ENCODE results near the gene CPD. TPM values are rescaled to one million over a fixed set of nuclear protein-coding genes. Genes with fewer than 3 reads are reported as not detected.
"Not testable (repeated sequence)": the region's sequence is repeated elsewhere in the genome, so short reads cannot be mapped to it uniquely, and the experiment has no call there.

Gene CPD
- total RNA-seq, 1 donor from 2014 or later, result 72.4 TPM

GRCh38 chr17:30396129-30396528 lies 17.4 kb downstream of the CPD start:
- Mint-ChIP-seq H3K36me3 (ENCODE audit: unreplicated experiment) (peaks cover 13% of the 10 kb centered on the region), H3K4me3 (ENCODE audit: unreplicated experiment) (no peak overlapping the region), H3K4me1 (ENCODE audit: unreplicated experiment) (peaks cover 12% of the 10 kb centered on the region), H3K9me3 (ENCODE audit: unreplicated experiment) (no peaks in the 10 kb centered on the region), H3K27me3 (ENCODE audit: unreplicated experiment) (no peaks in the 10 kb centered on the region), H3K27ac (ENCODE audit: unreplicated experiment) (no peak overlapping the region)
- DNase-seq (ENCODE audit: extremely low spot score, unreplicated experiment), result no peak
- TF ChIP-seq, protein P1, sequence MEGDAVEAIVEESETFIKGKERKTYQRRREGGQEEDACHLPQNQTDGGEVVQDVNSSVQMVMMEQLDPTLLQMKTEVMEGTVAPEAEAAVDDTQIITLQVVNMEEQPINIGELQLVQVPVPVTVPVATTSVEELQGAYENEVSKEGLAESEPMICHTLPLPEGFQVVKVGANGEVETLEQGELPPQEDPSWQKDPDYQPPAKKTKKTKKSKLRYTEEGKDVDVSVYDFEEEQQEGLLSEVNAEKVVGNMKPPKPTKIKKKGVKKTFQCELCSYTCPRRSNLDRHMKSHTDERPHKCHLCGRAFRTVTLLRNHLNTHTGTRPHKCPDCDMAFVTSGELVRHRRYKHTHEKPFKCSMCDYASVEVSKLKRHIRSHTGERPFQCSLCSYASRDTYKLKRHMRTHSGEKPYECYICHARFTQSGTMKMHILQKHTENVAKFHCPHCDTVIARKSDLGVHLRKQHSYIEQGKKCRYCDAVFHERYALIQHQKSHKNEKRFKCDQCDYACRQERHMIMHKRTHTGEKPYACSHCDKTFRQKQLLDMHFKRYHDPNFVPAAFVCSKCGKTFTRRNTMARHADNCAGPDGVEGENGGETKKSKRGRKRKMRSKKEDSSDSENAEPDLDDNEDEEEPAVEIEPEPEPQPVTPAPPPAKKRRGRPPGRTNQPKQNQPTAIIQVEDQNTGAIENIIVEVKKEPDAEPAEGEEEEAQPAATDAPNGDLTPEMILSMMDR (IDR thresholded peaks at IDR 0.05), result no peak

GRCh38 chr17:30396612-30397011 lies 17.9 kb downstream of the CPD start:
- Mint-ChIP-seq H3K9me3 (ENCODE audit: unreplicated experiment) (no peaks in the 10 kb centered on the region), H3K27me3 (ENCODE audit: unreplicated experiment) (no peaks in the 10 kb centered on the region), H3K4me3 (ENCODE audit: unreplicated experiment) (no peak overlapping the region), H3K27ac (ENCODE audit: unreplicated experiment) (no peak overlapping the region), H3K36me3 (ENCODE audit: unreplicated experiment) (peaks cover 11% of the 10 kb centered on the region), H3K4me1 (ENCODE audit: unreplicated experiment) (peaks cover 12% of the 10 kb centered on the region)
- TF ChIP-seq, protein P1 (IDR thresholded peaks at IDR 0.05), result no peak
- DNase-seq (ENCODE audit: extremely low spot score, unreplicated experiment), result no peak

DNA sequence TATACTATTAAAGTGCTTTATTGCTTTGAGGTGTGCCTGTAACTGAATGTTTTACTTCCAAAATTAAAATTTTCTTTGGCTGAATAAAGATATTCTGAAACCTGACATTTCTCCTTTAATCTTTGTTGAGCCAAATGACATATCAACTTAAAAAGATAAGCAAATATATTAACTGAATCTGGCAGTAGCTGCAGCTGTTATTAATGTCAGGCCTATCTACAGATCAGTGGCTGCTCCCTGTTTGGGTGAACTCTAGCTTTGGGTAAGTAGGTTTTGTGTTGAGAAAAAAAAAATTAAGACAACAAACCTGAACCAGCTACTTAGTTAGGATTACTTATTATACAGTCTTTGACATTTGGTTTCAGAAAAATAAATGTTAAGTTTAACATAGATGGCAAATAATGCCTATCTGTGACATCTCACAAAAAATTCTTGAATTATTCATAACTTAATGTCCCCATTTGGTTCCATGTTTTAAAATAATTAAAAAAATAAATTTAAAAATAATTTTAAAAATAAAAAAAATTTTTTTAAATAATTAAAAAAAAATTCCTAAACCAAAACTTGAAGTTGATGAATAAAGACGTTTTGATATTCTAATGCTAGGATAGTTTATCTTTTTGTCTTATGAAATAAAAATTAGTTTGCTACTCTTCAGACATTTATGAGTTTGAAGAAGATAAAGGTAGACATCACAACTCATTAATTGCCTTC lies 19.8 kb downstream of the CPD start:
- Mint-ChIP-seq H3K36me3 (ENCODE audit: unreplicated experiment) (peaks cover 13% of the 10 kb centered on the region), H3K27me3 (ENCODE audit: unreplicated experiment) (no peaks in the 10 kb centered on the region), H3K4me1 (ENCODE audit: unreplicated experiment) (peaks cover 12% of the 10 kb centered on the region), H3K4me3 (ENCODE audit: unreplicated experiment) (no peak overlapping the region), H3K27ac (ENCODE audit: unreplicated experiment) (no peak overlapping the region), H3K9me3 (ENCODE audit: unreplicated experiment) (peaks cover 4% of the 10 kb centered on the region)
- no peak for DNase-seq (ENCODE audit: extremely low spot score, unreplicated experiment)
- TF ChIP-seq, protein P1 (IDR thresholded peaks at IDR 0.05), result no peak

- H3K4me1 Mint-ChIP-seq (ENCODE audit: unreplicated experiment), result peaks cover 7% of the 10 kb centered on the region
- no peak for DNase-seq (ENCODE audit: extremely low spot score, unreplicated experiment)
- peaks cover 8% of the 10 kb centered on the region for H3K9me3 Mint-ChIP-seq (ENCODE audit: unreplicated experiment)
- H3K27ac Mint-ChIP-seq (ENCODE audit: unreplicated experiment), result no peak overlapping the region
- H3K27me3 Mint-ChIP-seq (ENCODE audit: unreplicated experiment), result no peaks in the 10 kb centered on the region
- peaks cover 16% of the 10 kb centered on the region for H3K36me3 Mint-ChIP-seq (ENCODE audit: unreplicated experiment)
- TF ChIP-seq, protein P1 (IDR thresholded peaks at IDR 0.05), result no peak
- no peak overlapping the region for H3K4me3 Mint-ChIP-seq (ENCODE audit: unreplicated experiment)
Measured at GRCh38 chr17:30401097-30401496, 22.4 kb downstream of the CPD start.

DNA sequence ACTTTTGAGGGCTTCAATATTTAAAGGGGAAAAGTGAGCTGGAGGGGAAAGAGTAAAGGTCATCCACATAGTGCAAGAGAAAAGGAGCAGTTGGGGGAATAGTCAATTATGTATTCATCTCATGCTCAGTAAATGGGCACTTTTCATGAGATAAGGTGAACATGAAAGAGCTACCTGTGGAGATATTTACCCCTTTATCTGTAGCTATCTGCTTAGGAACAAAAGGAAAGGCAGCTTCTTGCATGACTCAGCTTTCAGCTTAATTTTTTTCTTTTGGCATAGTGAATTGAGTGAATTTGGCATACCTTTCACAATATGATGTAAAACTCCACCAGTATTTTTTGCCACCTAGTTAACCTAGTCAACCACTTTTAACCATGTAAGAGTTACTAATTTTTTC lies 26.4 kb downstream of the CPD start:
- no peaks in the 10 kb centered on the region for H3K27me3 Mint-ChIP-seq (ENCODE audit: unreplicated experiment)
- peaks cover 14% of the 10 kb centered on the region for H3K36me3 Mint-ChIP-seq (ENCODE audit: unreplicated experiment)
- no peak for DNase-seq (ENCODE audit: extremely low spot score, unreplicated experiment)
- peaks cover 8% of the 10 kb centered on the region for H3K9me3 Mint-ChIP-seq (ENCODE audit: unreplicated experiment)
- peaks cover 6% of the 10 kb centered on the region for H3K4me1 Mint-ChIP-seq (ENCODE audit: unreplicated experiment)
- no peak overlapping the region for H3K4me3 Mint-ChIP-seq (ENCODE audit: unreplicated experiment)
- H3K27ac Mint-ChIP-seq (ENCODE audit: unreplicated experiment), result no peak overlapping the region
- TF ChIP-seq, protein P1 (IDR thresholded peaks at IDR 0.05), result no peak

GRCh38 chr17:30410627-30411026 lies 31.9 kb downstream of the CPD start:
- peaks cover 11% of the 10 kb centered on the region for H3K36me3 Mint-ChIP-seq (ENCODE audit: unreplicated experiment)

DNA sequence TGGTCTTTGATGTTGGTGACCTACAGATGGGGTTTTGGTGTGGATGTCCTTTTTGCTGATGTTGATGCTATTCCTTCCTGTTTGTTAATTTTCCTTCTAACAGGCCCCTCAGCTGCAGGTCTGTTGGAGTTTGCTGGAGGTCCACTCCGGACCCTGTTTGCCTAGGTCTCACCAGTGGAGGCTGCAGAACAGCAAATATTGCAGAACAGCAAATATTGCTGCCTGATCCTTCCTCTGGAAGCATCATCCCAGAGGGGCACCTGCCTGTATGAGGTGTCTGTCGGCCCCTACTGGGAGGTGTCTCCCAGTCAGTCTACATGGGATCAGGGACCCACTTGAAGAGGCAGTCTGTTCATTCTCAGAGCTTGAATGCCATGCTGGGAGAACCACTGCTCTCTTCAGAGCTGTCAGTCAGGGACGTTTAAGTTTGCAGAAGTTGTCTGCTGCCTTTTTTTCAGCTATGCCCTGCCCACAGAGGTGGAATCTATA lies 33.3 kb downstream of the CPD start:
- not testable (repeated sequence) for H3K4me3 Mint-ChIP-seq (ENCODE audit: unreplicated experiment); H3K27ac Mint-ChIP-seq (ENCODE audit: unreplicated experiment); DNase-seq (ENCODE audit: extremely low spot score, unreplicated experiment); H3K4me1 Mint-ChIP-seq (ENCODE audit: unreplicated experiment); H3K27me3 Mint-ChIP-seq (ENCODE audit: unreplicated experiment)
- H3K36me3 Mint-ChIP-seq (ENCODE audit: unreplicated experiment), result peaks cover 11% of the 10 kb centered on the region
- peaks cover 11% of the 10 kb centered on the region for H3K9me3 Mint-ChIP-seq (ENCODE audit: unreplicated experiment)

More at GRCh38 chr17:30410627-30411026, 31.9 kb downstream of the CPD start:
- not testable (repeated sequence) for H3K27me3 Mint-ChIP-seq (ENCODE audit: unreplicated experiment); H3K4me3 Mint-ChIP-seq (ENCODE audit: unreplicated experiment); H3K4me1 Mint-ChIP-seq (ENCODE audit: unreplicated experiment); DNase-seq (ENCODE audit: extremely low spot score, unreplicated experiment); H3K27ac Mint-ChIP-seq (ENCODE audit: unreplicated experiment)
- peaks cover 11% of the 10 kb centered on the region for H3K9me3 Mint-ChIP-seq (ENCODE audit: unreplicated experiment)
